ENCODE measurements around the gene MAGEA9. TPM values are rescaled to one million over a fixed set of nuclear protein-coding genes. Genes with fewer than 3 reads are reported as not detected.

MAGEA9 gene
- total and polyA plus RNA-seq, 2 experiments from 2014 or later, result not detected

DNA sequence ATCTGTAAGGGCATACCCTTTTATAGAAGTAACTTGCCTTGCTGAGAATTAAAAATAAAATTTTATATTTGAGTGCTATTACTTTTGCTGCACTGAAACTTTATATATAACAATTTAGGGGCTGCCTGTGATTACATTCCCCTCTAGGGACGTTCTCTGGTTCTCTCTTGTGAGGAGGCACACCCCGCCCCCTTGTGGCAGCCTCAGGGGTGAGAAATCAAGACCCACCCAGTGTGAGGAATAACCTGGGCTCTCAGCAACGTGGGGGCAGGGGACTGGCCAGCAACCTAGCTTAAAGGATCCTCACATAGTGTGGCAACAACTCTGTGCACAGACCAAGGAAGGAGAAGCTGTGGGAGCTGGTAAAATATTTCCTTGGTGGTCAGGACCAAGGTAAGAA, 43.7 kb downstream of the MAGEA9 start:
- peaks cover 34% of the 10 kb centered on the region for H3K4me1 Mint-ChIP-seq

DNA sequence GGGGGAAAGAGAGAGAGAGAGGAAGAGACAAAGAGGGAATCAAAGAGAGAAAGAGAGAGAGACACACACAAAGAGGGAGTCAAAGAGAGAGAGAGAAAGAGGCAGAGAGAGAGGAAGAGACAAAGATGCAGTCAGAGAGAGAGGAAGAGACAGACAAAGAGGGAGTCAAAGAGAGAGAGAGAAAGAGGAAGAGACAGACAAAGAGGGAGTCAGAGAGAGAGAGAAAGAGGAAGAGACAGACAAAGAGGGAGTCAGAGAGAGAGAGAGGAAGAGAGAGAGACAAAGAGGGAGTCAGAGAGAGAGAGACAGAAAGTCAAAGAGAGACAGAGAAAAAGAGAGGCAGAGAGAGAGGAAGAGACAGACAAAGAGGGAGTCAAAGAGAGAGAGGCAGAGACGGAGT, 45.5 kb downstream of the MAGEA9 start:
- peak overlapping the region; percentile 73 for H3K4me2 ChIP-seq
- no peak for TF ChIP-seq CTCF (conservative IDR thresholded peaks at IDR 0.05; ENCODE audit: low read depth in 2 of 2)
- no peaks in the 10 kb centered on the region for H3F3A ChIP-seq (replicated peaks; ENCODE audit: low read depth)
- peaks cover 9% of the 10 kb centered on the region; the same call in 2 of the 3 replicates for H3K36me3 Mint-ChIP-seq (ENCODE audit: low read depth)
- no peaks in the 10 kb centered on the region for H3K36me3 ChIP-seq (ENCODE audit: insufficient read depth)
- H3K4me3 ChIP-seq, result 0 out of 2 replicates have a peak overlapping the region, but pooled peaks have one; percentile 20
- no peaks in the 10 kb centered on the region for H4K20me1 ChIP-seq (replicated peaks; ENCODE audit: insufficient read depth)
- H3K9me2 ChIP-seq (ENCODE audit: insufficient read depth), result no peaks in the 10 kb centered on the region
- H3K27ac ChIP-seq (ENCODE audit: low read depth), result no peak overlapping the region
- H3K4me1 Mint-ChIP-seq, result peaks cover 47% of the 10 kb centered on the region
- no peak for ATAC-seq
- H3K4me3 Mint-ChIP-seq, result 0 out of 3 replicates have a peak overlapping the region, but pooled peaks have one; percentile 5
- H3K27me3 Mint-ChIP-seq (ENCODE audit: insufficient read depth, low read depth, poor library complexity), result peaks cover 12% of the 10 kb centered on the region
- no peak overlapping the region; the same call in 1 of the 2 replicates for H3K27ac Mint-ChIP-seq
- DNase-seq (ENCODE audit: low spot score), result no peak
- H3K27me3 ChIP-seq (ENCODE audit: insufficient read depth), result no peaks in the 10 kb centered on the region
- H3K9me3 Mint-ChIP-seq, result peaks cover 16% of the 10 kb centered on the region
- peaks cover 25% of the 10 kb centered on the region for H3K4me1 ChIP-seq (ENCODE audit: insufficient read depth)
- no peak overlapping the region for H2AFZ ChIP-seq
- H3K79me2 ChIP-seq (replicated peaks; ENCODE audit: insufficient read depth), result no peaks in the 10 kb centered on the region

More for the DNA sequence above, 43.7 kb downstream of the MAGEA9 start:
- Mint-ChIP-seq H3K36me3 (ENCODE audit: low read depth) (peaks cover 9% of the 10 kb centered on the region; the same call in 2 of the 3 replicates), H3K27me3 (ENCODE audit: insufficient read depth, low read depth, poor library complexity) (peaks cover 9% of the 10 kb centered on the region), H3K4me3 (no peak overlapping the region), H3K9me3 (peaks cover 19% of the 10 kb centered on the region), H3K27ac (no peak overlapping the region)
- Histone ChIP-seq H2AFZ (no peak overlapping the region), H4K20me1 (replicated peaks; ENCODE audit: insufficient read depth) (no peaks in the 10 kb centered on the region), H3K27me3 (ENCODE audit: insufficient read depth) (no peaks in the 10 kb centered on the region), H3K9me2 (ENCODE audit: insufficient read depth) (no peaks in the 10 kb centered on the region), H3K27ac (ENCODE audit: low read depth) (no peak overlapping the region), H3K4me3 (no peak overlapping the region), H3F3A (replicated peaks; ENCODE audit: low read depth) (no peaks in the 10 kb centered on the region), H3K4me1 (ENCODE audit: insufficient read depth) (peaks cover 18% of the 10 kb centered on the region), H3K79me2 (replicated peaks; ENCODE audit: insufficient read depth) (no peaks in the 10 kb centered on the region), H3K36me3 (ENCODE audit: insufficient read depth) (no peaks in the 10 kb centered on the region), H3K4me2 (no peak overlapping the region)
- TF ChIP-seq, protein P1, sequence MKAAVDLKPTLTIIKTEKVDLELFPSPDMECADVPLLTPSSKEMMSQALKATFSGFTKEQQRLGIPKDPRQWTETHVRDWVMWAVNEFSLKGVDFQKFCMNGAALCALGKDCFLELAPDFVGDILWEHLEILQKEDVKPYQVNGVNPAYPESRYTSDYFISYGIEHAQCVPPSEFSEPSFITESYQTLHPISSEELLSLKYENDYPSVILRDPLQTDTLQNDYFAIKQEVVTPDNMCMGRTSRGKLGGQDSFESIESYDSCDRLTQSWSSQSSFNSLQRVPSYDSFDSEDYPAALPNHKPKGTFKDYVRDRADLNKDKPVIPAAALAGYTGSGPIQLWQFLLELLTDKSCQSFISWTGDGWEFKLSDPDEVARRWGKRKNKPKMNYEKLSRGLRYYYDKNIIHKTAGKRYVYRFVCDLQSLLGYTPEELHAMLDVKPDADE (IDR thresholded peaks at IDR 0.05), result no peak
- peak; percentile 55 to 71 for TF ChIP-seq CTCF (conservative IDR thresholded peaks at IDR 0.05; ENCODE audit: low read depth in 2 of 2)
- DNase-seq (ENCODE audit: low spot score) (peak; percentile 56), ATAC-seq (peak; percentile 21; the same call in 2 of the 3 replicates)

GRCh38 chrX:149829751-149830191, 48.0 kb downstream of the MAGEA9 start:
- DNase-seq (ENCODE audit: low spot score) (peak; percentile 61), ATAC-seq (peak; percentile 83)
- Mint-ChIP-seq H3K4me3 (peak overlapping the region; percentile 70), H3K27ac (peak overlapping the region; percentile 95), H3K36me3 (ENCODE audit: low read depth) (peaks cover 6% of the 10 kb centered on the region; the same call in 2 of the 3 replicates), H3K27me3 (ENCODE audit: insufficient read depth, low read depth, poor library complexity) (peaks cover 14% of the 10 kb centered on the region), H3K4me1 (peaks cover 63% of the 10 kb centered on the region), H3K9me3 (peaks cover 6% of the 10 kb centered on the region)
- H2AFZ ChIP-seq, result no peak overlapping the region
- H4K20me1 ChIP-seq (replicated peaks; ENCODE audit: insufficient read depth), result no peaks in the 10 kb centered on the region
- peak overlapping the region; percentile 73 for H3K4me2 ChIP-seq
- H3K27me3 ChIP-seq (ENCODE audit: insufficient read depth), result no peaks in the 10 kb centered on the region
- H3K4me1 ChIP-seq (ENCODE audit: insufficient read depth), result peaks cover 42% of the 10 kb centered on the region
- no peaks in the 10 kb centered on the region for H3K9me2 ChIP-seq (ENCODE audit: insufficient read depth)
- peak overlapping the region; percentile 47 for H3K4me3 ChIP-seq
- H3K27ac ChIP-seq (ENCODE audit: low read depth), result peak overlapping the region; percentile 99
- H3K79me2 ChIP-seq (replicated peaks; ENCODE audit: insufficient read depth), result no peaks in the 10 kb centered on the region
- H3K36me3 ChIP-seq (ENCODE audit: insufficient read depth), result no peaks in the 10 kb centered on the region
- H3F3A ChIP-seq (replicated peaks; ENCODE audit: low read depth), result no peaks in the 10 kb centered on the region
- TF ChIP-seq CREB1 (CRISPR knock-in tag; IDR thresholded peaks at IDR 0.05; ENCODE audit: low read depth) (no peak), ZNF114 (CRISPR knock-in tag; IDR thresholded peaks at IDR 0.05) (no peak)

Data from GM23338 (cell line).